ENCODE results near the gene TSHR. TPM values are rescaled to one million over a fixed set of nuclear protein-coding genes. Genes with fewer than 3 reads are reported as not detected.

TSHR gene
- polyA plus RNA-seq, 4 donors, result 0.01 to 0.81 (median 0.12) TPM; not detected in 1

DNA sequence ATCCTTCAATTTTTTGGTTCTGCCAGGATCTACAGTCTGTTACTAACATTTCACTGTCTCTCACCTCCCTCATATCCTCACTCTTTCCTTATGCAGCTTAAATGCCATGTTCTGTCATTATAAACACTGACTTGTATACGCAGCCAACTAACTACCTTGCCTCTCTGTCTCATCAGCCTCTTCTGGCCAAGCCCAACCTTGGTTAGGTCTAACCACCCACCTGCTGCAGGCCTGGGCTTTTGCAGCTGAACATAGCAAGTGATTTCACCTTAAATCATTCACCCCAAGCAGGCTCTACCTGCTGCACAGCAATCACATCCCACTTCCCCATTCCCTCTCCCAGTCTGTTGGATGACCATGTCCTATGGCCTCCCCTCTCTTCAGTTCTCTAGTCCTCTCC, 173.8 kb downstream of the TSHR start:
- H3K9me3 ChIP-seq (ENCODE audit: control insufficient read depth in 2 of 2, insufficient read depth in 1 of 2, low read depth in 1 of 2, low read length in 1 of 2), result peaks cover 0 to 2% of the 10 kb centered on the region in 2 donors
- H3K4me3 ChIP-seq (ENCODE audit: low read depth in 1 of 3, low read length in 3 of 3), result no peak overlapping the region
- H3K27me3 ChIP-seq (ENCODE audit: control insufficient read depth in 3 of 3, insufficient read depth in 3 of 3, low read length in 3 of 3), result no peaks in the 10 kb centered on the region
- no peaks in the 10 kb centered on the region for H3K4me1 ChIP-seq (ENCODE audit: control insufficient read depth in 3 of 3, insufficient read depth in 2 of 3, low read depth in 1 of 3, low read length in 2 of 3)
- FAIRE-seq, result no peak
- no peaks in the 10 kb centered on the region for H3K36me3 ChIP-seq (ENCODE audit: control insufficient read depth in 3 of 3, insufficient read depth in 2 of 3, low read depth in 1 of 3, low read length in 3 of 3)
- DNase-seq, result no peak
- 78 to 100% (median 90%) methylated on average over 1 of the region's 1 CpG for WGBS, 3 donors
- no peak overlapping the region for H3K27ac ChIP-seq (ENCODE audit: low read depth in 1 of 3, low read length in 2 of 3)

DNA sequence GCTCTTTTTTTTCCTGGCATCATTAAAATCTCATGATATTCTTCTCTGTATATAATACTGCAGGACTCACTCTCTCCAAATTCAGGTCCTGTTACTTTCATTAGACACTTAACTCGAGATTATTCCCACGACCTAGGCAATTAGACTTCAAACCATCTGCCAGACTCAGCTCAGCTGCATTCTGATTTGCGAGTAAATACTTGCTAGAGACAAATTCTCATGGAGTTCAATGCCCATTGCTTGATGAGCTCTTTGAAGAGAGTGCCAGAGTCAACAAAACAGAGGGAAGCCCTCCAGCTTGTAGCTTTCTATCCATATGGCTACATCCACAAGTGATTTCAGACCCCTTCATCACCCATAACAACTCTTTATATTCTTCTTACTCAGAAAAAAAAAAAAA, 177.0 kb downstream of the TSHR start:
- DNase-seq (no peak), FAIRE-seq (no peak)
- Histone ChIP-seq H3K27ac (ENCODE audit: low read depth in 1 of 3, low read length in 2 of 3) (no peak overlapping the region), H3K27me3 (ENCODE audit: control insufficient read depth in 3 of 3, insufficient read depth in 3 of 3, low read length in 3 of 3) (no peaks in the 10 kb centered on the region), H3K9me3 (ENCODE audit: control insufficient read depth in 2 of 2, insufficient read depth in 1 of 2, low read depth in 1 of 2, low read length in 1 of 2) (no peaks in the 10 kb centered on the region), H3K4me3 (ENCODE audit: low read depth in 1 of 3, low read length in 3 of 3) (no peak overlapping the region), H3K36me3 (ENCODE audit: control insufficient read depth in 3 of 3, insufficient read depth in 2 of 3, low read depth in 1 of 3, low read length in 3 of 3) (no peaks in the 10 kb centered on the region), H3K4me1 (ENCODE audit: control insufficient read depth in 3 of 3, insufficient read depth in 2 of 3, low read depth in 1 of 3, low read length in 2 of 3) (no peaks in the 10 kb centered on the region)
- whole genome bisulfite sequencing, 3 donors, result 46 to 66% (median 47%) methylated on average over 3 of the region's 3 CpGs

DNA sequence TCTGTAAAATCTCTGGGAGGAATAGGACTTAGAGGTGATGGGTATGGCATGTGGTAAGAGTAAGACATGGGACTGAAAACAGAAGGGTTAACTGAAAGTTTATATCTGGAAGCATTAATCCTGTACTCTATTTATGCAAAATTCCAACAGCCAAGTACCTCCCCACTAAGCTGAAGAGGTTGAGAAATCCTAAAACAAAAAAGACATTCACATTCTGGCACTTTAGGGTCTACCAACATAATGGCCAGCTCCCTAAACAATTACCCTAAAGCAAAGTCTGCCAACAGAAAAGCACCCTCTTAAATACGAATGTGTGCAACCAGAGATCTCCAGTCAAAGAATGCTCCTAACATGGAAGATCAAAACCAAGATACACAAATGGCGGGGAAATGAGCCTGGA, 178.0 kb downstream of the TSHR start:
- Histone ChIP-seq H3K27ac (ENCODE audit: low read depth in 1 of 3, low read length in 2 of 3) (no peak overlapping the region), H3K4me1 (ENCODE audit: control insufficient read depth in 3 of 3, insufficient read depth in 2 of 3, low read depth in 1 of 3, low read length in 2 of 3) (no peaks in the 10 kb centered on the region), H3K27me3 (ENCODE audit: control insufficient read depth in 3 of 3, insufficient read depth in 3 of 3, low read length in 3 of 3) (no peaks in the 10 kb centered on the region), H3K9me3 (ENCODE audit: control insufficient read depth in 2 of 2, insufficient read depth in 1 of 2, low read depth in 1 of 2, low read length in 1 of 2) (no peaks in the 10 kb centered on the region), H3K4me3 (ENCODE audit: low read depth in 1 of 3, low read length in 3 of 3) (no peak overlapping the region), H3K36me3 (ENCODE audit: control insufficient read depth in 3 of 3, insufficient read depth in 2 of 3, low read depth in 1 of 3, low read length in 3 of 3) (no peaks in the 10 kb centered on the region)
- FAIRE-seq (no peak), DNase-seq (no peak)
- 86 to 89% (median 87%) methylated on average over 2 of the region's 2 CpGs for WGBS, 3 donors

DNA sequence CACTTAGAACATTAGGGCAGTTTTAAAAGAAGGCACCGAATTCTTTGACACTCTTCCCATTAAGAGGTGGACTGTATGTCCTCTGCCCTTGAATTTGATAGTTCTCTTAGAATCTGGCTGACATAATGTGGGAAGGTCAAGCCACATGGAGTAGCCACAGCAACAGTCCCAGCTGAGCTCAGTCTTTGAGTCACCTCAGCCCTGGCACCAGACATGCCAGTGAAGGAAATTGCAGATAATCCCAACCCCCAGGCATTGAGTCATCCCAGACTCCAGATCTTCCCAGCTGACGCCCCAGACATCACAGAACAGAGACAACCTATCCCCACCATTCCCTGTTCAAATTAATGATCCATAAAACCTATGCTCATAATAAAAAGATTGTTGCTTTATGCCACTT, 181.9 kb downstream of the TSHR start:
- WGBS, 3 donors, result 74 to 77% (median 77%) methylated on average over 2 of the region's 2 CpGs
- Histone ChIP-seq H3K4me3 (ENCODE audit: low read depth in 1 of 3, low read length in 3 of 3) (no peak overlapping the region), H3K36me3 (ENCODE audit: control insufficient read depth in 3 of 3, insufficient read depth in 2 of 3, low read depth in 1 of 3, low read length in 3 of 3) (no peaks in the 10 kb centered on the region), H3K4me1 (ENCODE audit: control insufficient read depth in 3 of 3, insufficient read depth in 2 of 3, low read depth in 1 of 3, low read length in 2 of 3) (no peaks in the 10 kb centered on the region), H3K27ac (ENCODE audit: low read depth in 1 of 3, low read length in 2 of 3) (no peak overlapping the region), H3K27me3 (ENCODE audit: control insufficient read depth in 3 of 3, insufficient read depth in 3 of 3, low read length in 3 of 3) (no peaks in the 10 kb centered on the region), H3K9me3 (ENCODE audit: control insufficient read depth in 2 of 2, insufficient read depth in 1 of 2, low read depth in 1 of 2, low read length in 1 of 2) (no peaks in the 10 kb centered on the region)
- FAIRE-seq (no peak), DNase-seq (no peak)

DNA sequence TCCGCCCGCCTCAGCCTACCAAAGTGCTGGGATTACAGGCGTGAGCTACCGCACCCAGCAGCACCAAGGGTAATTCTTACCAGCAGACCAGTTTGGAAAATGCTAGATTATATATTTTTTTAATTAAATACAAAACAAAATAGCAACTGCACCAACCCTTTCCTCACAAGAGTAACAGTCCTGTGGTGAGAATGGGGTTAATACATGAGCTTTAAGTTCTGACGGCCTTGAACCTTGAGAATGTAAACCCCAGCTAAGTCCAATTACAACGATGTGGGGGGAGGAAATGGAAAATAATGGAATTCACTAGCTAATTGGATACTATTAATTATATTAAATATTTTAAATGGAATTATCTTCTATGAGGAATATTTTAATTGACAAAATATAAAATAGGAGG, 183.0 kb downstream of the TSHR start:
- Histone ChIP-seq H3K4me3 (ENCODE audit: low read depth in 1 of 3, low read length in 3 of 3) (no peak overlapping the region), H3K36me3 (ENCODE audit: control insufficient read depth in 3 of 3, insufficient read depth in 2 of 3, low read depth in 1 of 3, low read length in 3 of 3) (no peaks in the 10 kb centered on the region), H3K27ac (ENCODE audit: low read depth in 1 of 3, low read length in 2 of 3) (no peak overlapping the region), H3K27me3 (ENCODE audit: control insufficient read depth in 3 of 3, insufficient read depth in 3 of 3, low read length in 3 of 3) (no peaks in the 10 kb centered on the region), H3K4me1 (ENCODE audit: control insufficient read depth in 3 of 3, insufficient read depth in 2 of 3, low read depth in 1 of 3, low read length in 2 of 3) (no peaks in the 10 kb centered on the region), H3K9me3 (ENCODE audit: control insufficient read depth in 2 of 2, insufficient read depth in 1 of 2, low read depth in 1 of 2, low read length in 1 of 2) (no peaks in the 10 kb centered on the region)
- 80 to 84% (median 82%) methylated on average over 6 of the region's 6 CpGs for WGBS, 3 donors
- DNase-seq (no peak), FAIRE-seq (no peak)

DNA sequence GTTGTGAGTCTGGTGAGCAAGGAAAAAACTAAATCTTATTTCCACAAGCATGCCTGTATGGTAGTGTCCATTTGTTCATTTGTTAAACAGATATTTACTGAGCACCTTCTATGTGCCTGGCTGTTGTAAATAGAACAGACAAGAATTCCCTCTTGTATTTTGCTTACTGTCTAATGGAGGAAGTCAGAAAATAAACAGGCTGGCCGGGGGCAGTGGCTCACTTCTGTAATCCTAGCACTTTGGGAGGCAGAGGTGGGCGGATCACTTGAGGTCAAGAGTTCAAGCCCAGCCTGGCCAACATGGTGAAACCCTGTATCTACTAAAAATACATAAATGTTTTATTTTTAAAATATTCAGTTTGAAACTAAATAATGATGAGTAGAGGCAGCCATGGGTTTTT, 186.0 kb downstream of the TSHR start:
- FAIRE-seq, result no peak
- no peaks in the 10 kb centered on the region for H3K9me3 ChIP-seq (ENCODE audit: control insufficient read depth in 2 of 2, insufficient read depth in 1 of 2, low read depth in 1 of 2, low read length in 1 of 2)
- H3K36me3 ChIP-seq (ENCODE audit: control insufficient read depth in 3 of 3, insufficient read depth in 2 of 3, low read depth in 1 of 3, low read length in 3 of 3), result no peaks in the 10 kb centered on the region
- no peak for DNase-seq
- WGBS, 3 donors, result 50 to 74% (median 72%) methylated on average over 2 of the region's 2 CpGs
- no peak overlapping the region for H3K4me3 ChIP-seq (ENCODE audit: low read depth in 1 of 3, low read length in 3 of 3)
- no peaks in the 10 kb centered on the region for H3K27me3 ChIP-seq (ENCODE audit: control insufficient read depth in 3 of 3, insufficient read depth in 3 of 3, low read length in 3 of 3)
- H3K4me1 ChIP-seq (ENCODE audit: control insufficient read depth in 3 of 3, insufficient read depth in 2 of 3, low read depth in 1 of 3, low read length in 2 of 3), result no peaks in the 10 kb centered on the region
- H3K27ac ChIP-seq (ENCODE audit: low read depth in 1 of 3, low read length in 2 of 3), result no peak overlapping the region

DNA sequence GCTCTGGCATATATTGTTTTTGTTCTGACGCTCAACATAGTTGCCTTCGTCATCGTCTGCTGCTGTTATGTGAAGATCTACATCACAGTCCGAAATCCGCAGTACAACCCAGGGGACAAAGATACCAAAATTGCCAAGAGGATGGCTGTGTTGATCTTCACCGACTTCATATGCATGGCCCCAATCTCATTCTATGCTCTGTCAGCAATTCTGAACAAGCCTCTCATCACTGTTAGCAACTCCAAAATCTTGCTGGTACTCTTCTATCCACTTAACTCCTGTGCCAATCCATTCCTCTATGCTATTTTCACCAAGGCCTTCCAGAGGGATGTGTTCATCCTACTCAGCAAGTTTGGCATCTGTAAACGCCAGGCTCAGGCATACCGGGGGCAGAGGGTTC, 188.4 kb downstream of the TSHR start:
- 96 to 98% (median 96%) methylated on average over 8 of the region's 8 CpGs for WGBS, 3 donors
- FAIRE-seq, result no peak
- DNase-seq, result no peak

DNA sequence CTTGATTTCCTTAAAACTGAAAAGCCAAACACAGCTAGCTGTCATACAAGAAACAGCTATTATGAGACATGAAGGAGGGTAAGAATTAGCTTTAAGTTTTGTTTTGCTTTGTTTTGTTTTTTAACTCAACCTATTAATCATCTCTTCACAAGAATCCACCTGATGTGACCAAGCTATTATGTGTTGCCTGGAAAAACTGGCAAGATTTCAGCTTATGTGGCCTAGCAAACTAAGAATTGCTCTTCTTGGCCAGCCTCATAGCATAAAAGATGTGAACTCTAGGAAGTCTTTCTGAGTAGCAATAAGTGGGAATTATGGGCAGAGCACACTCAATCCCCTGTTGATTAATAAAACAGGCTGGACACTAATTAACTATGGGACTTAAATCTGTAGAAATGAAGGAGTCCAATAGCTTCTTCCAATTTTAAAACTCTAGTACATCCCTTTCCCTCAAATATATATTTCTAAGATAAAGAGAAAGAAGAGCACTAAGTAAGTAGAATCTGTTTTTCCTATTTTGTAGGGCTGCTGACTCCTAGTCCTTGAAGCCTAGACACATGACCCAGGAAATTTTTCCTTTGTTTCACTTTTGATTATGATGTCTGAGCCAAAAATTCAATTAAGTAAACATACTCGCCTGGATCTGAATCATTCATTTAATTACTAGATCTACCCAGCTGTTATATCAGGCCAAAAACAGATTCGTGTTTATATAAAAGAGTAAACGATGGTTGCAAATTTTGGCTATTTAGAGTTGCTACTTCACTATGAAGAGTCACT, 189.6 kb downstream of the TSHR start:
- H3K4me3 ChIP-seq (ENCODE audit: low read depth in 1 of 3, low read length in 3 of 3), result no peak overlapping the region
- H3K9me3 ChIP-seq (ENCODE audit: control insufficient read depth in 2 of 2, insufficient read depth in 1 of 2, low read depth in 1 of 2, low read length in 1 of 2), result no peaks in the 10 kb centered on the region
- H3K4me1 ChIP-seq (ENCODE audit: control insufficient read depth in 3 of 3, insufficient read depth in 2 of 3, low read depth in 1 of 3, low read length in 2 of 3), result no peaks in the 10 kb centered on the region
- peak in 1 of 2 donors; percentile 8 for DNase-seq
- 8 to 38% (median 33%) methylated on average over 3 of the region's 3 CpGs for WGBS, 3 donors
- H3K27ac ChIP-seq (ENCODE audit: low read depth in 1 of 3, low read length in 2 of 3), result peak overlapping the region in 1 of 3 donors; percentile 14
- no peak for FAIRE-seq
- H3K36me3 ChIP-seq (ENCODE audit: control insufficient read depth in 3 of 3, insufficient read depth in 2 of 3, low read depth in 1 of 3, low read length in 3 of 3), result no peaks in the 10 kb centered on the region
- H3K27me3 ChIP-seq (ENCODE audit: control insufficient read depth in 3 of 3, insufficient read depth in 3 of 3, low read length in 3 of 3), result no peaks in the 10 kb centered on the region

More for the DNA sequence above, 188.4 kb downstream of the TSHR start:
- Histone ChIP-seq H3K4me3 (ENCODE audit: low read depth in 1 of 3, low read length in 3 of 3) (no peak overlapping the region), H3K27me3 (ENCODE audit: control insufficient read depth in 3 of 3, insufficient read depth in 3 of 3, low read length in 3 of 3) (no peaks in the 10 kb centered on the region), H3K9me3 (ENCODE audit: control insufficient read depth in 2 of 2, insufficient read depth in 1 of 2, low read depth in 1 of 2, low read length in 1 of 2) (no peaks in the 10 kb centered on the region), H3K27ac (ENCODE audit: low read depth in 1 of 3, low read length in 2 of 3) (no peak overlapping the region), H3K4me1 (ENCODE audit: control insufficient read depth in 3 of 3, insufficient read depth in 2 of 3, low read depth in 1 of 3, low read length in 2 of 3) (no peaks in the 10 kb centered on the region), H3K36me3 (ENCODE audit: control insufficient read depth in 3 of 3, insufficient read depth in 2 of 3, low read depth in 1 of 3, low read length in 3 of 3) (no peaks in the 10 kb centered on the region)
